BJ (cell line): ENCODE results near the gene ANKRD17. TPM values are rescaled to one million over a fixed set of nuclear protein-coding genes. Genes with fewer than 3 reads are reported as not detected.

Source experiments
- CTCF ChIA-PET: fragments of 350-600 bp; formaldehyde crosslinking; extraction: SDS; loops from one replicate; lab custom pipeline; 2021; ENCODE audit warnings: antibody characterized with exemption, inconsistent platforms; lab: Yijun Ruan, JAX
- POLR2A ChIA-PET: fragments of 300-600 bp; sonication (Branson Sonifier 250); formaldehyde crosslinking; extraction: SDS; loops from one replicate; lab custom pipeline; 2021; ENCODE audit warnings: antibody characterized with exemption; lab: Charles Lee
- DNase-seq: peaks from one replicate; pipeline ENCODE4 v3.0.0-alpha.2; 2011; ENCODE audit warnings: low read depth
- H3K27me3 ChIP-seq: 2 replicates; pipeline ENCODE4 v1.6.0; 2011; ENCODE audit warnings: low read length; ENCODE audit not compliant: control insufficient read depth, insufficient read depth
- H3K36me3 ChIP-seq: 2 replicates; pipeline ENCODE4 v1.5.1; 2011; ENCODE audit warnings: low read length; ENCODE audit not compliant: control insufficient read depth, insufficient read depth
- H3K4me3 ChIP-seq: 2 replicates; pipeline ENCODE4 v1.5.1; 2011; ENCODE audit warnings: low read depth, mild to moderate bottlenecking, control low read depth, low read length
- CTCF ChIP-seq: IDR thresholded peaks from 2 replicates; pipeline ENCODE4 v1.5.1; 2011; ENCODE audit warnings: low read depth, mild to moderate bottlenecking, control low read depth, inconsistent platforms, low read length, moderate library complexity; ENCODE audit not compliant: insufficient read depth
- polyA plus RNA-seq: library from polyadenylated mRNA; depleted of rRNA; stranded (reverse); fragments of >200 nt; gene quantifications from 2 replicates; pipeline ENCODE4 v1.2.3, GENCODE V29; 2011

ANKRD17 gene
- polyA plus RNA-seq, 1 experiment: 39.6 TPM

GRCh38 chr4:73247100-73247499 lies 11.5 kb downstream of the ANKRD17 start:
- no peaks in the 10 kb centered on the region for H3K27me3 ChIP-seq
- peaks cover 2% of the 10 kb centered on the region; the same call in 1 of the 2 replicates for H3K36me3 ChIP-seq
- no peak overlapping the region for H3K4me3 ChIP-seq
- DNase-seq: no peak
- ChIA-PET POLR2A (no interaction called here), CTCF (no interaction called here)
- no peak for TF ChIP-seq CTCF

GRCh38 chr4:73245955-73246354 lies 12.6 kb downstream of the ANKRD17 start:
- no peaks in the 10 kb centered on the region for H3K27me3 ChIP-seq
- ChIA-PET POLR2A (no interaction called here), CTCF (interaction anchor here (2.0 kb wide), 1 partner anchor 12 kb away, joined by 6 read pairs; no protein-coding TSS in a partner anchor)
- H3K4me3 ChIP-seq: no peak overlapping the region
- no peak for DNase-seq
- TF ChIP-seq CTCF: no peak
- H3K36me3 ChIP-seq: peaks cover 2% of the 10 kb centered on the region; the same call in 1 of the 2 replicates

GRCh38 chr4:73244945-73245601 lies 13.5 kb downstream of the ANKRD17 start:
- Histone ChIP-seq H3K4me3 (no peak overlapping the region), H3K36me3 (peaks cover 2% of the 10 kb centered on the region; the same call in 1 of the 2 replicates), H3K27me3 (no peaks in the 10 kb centered on the region)
- CTCF ChIA-PET: interaction anchor here (0.6 to 2.0 kb wide), 3 partner anchors 10 to 1178 kb away, joined by 3 to 6 read pairs (median 3); no protein-coding TSS in a partner anchor
- POLR2A ChIA-PET: no interaction called here
- TF ChIP-seq CTCF: no peak
- DNase-seq: no peak

GRCh38 chr4:73237044-73237443 lies 21.6 kb downstream of the ANKRD17 start:
- Histone ChIP-seq H3K36me3 (no peaks in the 10 kb centered on the region; the same call in 1 of the 2 replicates), H3K4me3 (no peak overlapping the region), H3K27me3 (no peaks in the 10 kb centered on the region)
- POLR2A ChIA-PET: no interaction called here
- CTCF ChIA-PET: no interaction called here
- no peak for DNase-seq
- no peak for TF ChIP-seq CTCF

- no peak for DNase-seq
- ChIA-PET POLR2A (no interaction called here), CTCF (no interaction called here)
- Histone ChIP-seq H3K27me3 (no peaks in the 10 kb centered on the region), H3K4me3 (no peak overlapping the region), H3K36me3 (no peaks in the 10 kb centered on the region; the same call in 1 of the 2 replicates)
- TF ChIP-seq CTCF: no peak
These were observed 22.4 kb downstream of the ANKRD17 start for GRCh38 chr4:73236151-73236550.
